GM15510 (cell line): ENCODE results near the gene BTF3.

Experiments used
- POLR2A ChIP-seq: IDR thresholded peaks from 3 replicates; pipeline ENCODE4 v1.6.1; 2011; ENCODE audit warnings: borderline replicate concordance; ENCODE audit not compliant: insufficient read length; ENCODE audit errors: extremely low read depth

BTF3 gene

GRCh38 chr5:73480500-73480899, 17.7 kb upstream of the BTF3 start:
- TF ChIP-seq POLR2A = no peak

GRCh38 chr5:73482383-73483136, 15.7 kb upstream of the BTF3 start:
- no peak for TF ChIP-seq POLR2A

- TF ChIP-seq POLR2A = no peak
Observed at GRCh38 chr5:73483676-73484075, 14.6 kb upstream of the BTF3 start.

- TF ChIP-seq POLR2A = no peak
Observed at GRCh38 chr5:73484511-73484910, 13.7 kb upstream of the BTF3 start.

GRCh38 chr5:73485715-73486114, 12.5 kb upstream of the BTF3 start:
- no peak for TF ChIP-seq POLR2A

- TF ChIP-seq POLR2A = no peak
Observed at GRCh38 chr5:73486119-73486899, 11.9 kb upstream of the BTF3 start.

- TF ChIP-seq POLR2A = no peak
Observed at GRCh38 chr5:73487815-73488214, 10.4 kb upstream of the BTF3 start.

GRCh38 chr5:73488806-73489205, 9.4 kb upstream of the BTF3 start:
- no peak for TF ChIP-seq POLR2A

- no peak for TF ChIP-seq POLR2A
Observed at GRCh38 chr5:73490088-73490487, 8.2 kb upstream of the BTF3 start.

GRCh38 chr5:73491155-73491554, 7.1 kb upstream of the BTF3 start:
- TF ChIP-seq POLR2A = no peak

- no peak for TF ChIP-seq POLR2A
Observed at GRCh38 chr5:73493421-73493820, 4.8 kb upstream of the BTF3 start.

GRCh38 chr5:73494721-73495120, 3.5 kb upstream of the BTF3 start:
- no peak for TF ChIP-seq POLR2A

- no peak for TF ChIP-seq POLR2A
Observed at GRCh38 chr5:73495772-73496335, 2.4 kb upstream of the BTF3 start.

- TF ChIP-seq POLR2A = no peak
Observed at GRCh38 chr5:73496984-73497457, 1.2 kb upstream of the BTF3 start.

- TF ChIP-seq POLR2A = no peak
Observed at GRCh38 chr5:73497497-73498056, 665 bp upstream of the BTF3 start.
